HG03159 (cell line): Measurements from ENCODE around the gene AGPAT1.
"Not testable (repeated sequence)": the region's sequence is repeated elsewhere in the genome, so short reads cannot be mapped to it uniquely, and the experiment has no call there.

Source experiments
- ATAC-seq: cut with Tn5 transposase; IDR thresholded peaks from one replicate; pipeline ENCODE4 v1.9.1; 2021; ENCODE audit warnings: mild to moderate bottlenecking, moderate library complexity; ENCODE audit not compliant: unreplicated experiment

The AGPAT1 gene

GRCh38 chr6:32187725-32188380 is 12.0 kb upstream of the AGPAT1 start:
- not testable (repeated sequence) for ATAC-seq

- no peak for ATAC-seq
These were observed 11.3 kb upstream of the AGPAT1 start for GRCh38 chr6:32187009-32187709.

- ATAC-seq = not testable (repeated sequence)
These were observed 10.4 kb upstream of the AGPAT1 start for GRCh38 chr6:32186151-32186840.

GRCh38 chr6:32185681-32186131 is 9.8 kb upstream of the AGPAT1 start:
- ATAC-seq = not testable (repeated sequence)

- ATAC-seq = no peak
These were observed 8.3 kb upstream of the AGPAT1 start, which contains the start of gene AGER for GRCh38 chr6:32184084-32184640. Gene AGER, minus strand, starts transcription at chr6:32184253. Its CDS starts 31 bp downstream, at chr6:32184222.

GRCh38 chr6:32183483-32184083 is 7.7 kb upstream of the AGPAT1 start:
- ATAC-seq = no peak

- ATAC-seq = no peak
These were observed 7.1 kb upstream of the AGPAT1 start for GRCh38 chr6:32183030-32183429.

GRCh38 chr6:32182555-32182981 is 6.7 kb upstream of the AGPAT1 start:
- ATAC-seq = no peak

- no peak for ATAC-seq
These were observed 6.1 kb upstream of the AGPAT1 start for GRCh38 chr6:32181915-32182529.

GRCh38 chr6:32181148-32181702 is 5.3 kb upstream of the AGPAT1 start:
- no peak for ATAC-seq

- no peak for ATAC-seq
These were observed 4.0 kb upstream of the AGPAT1 start for GRCh38 chr6:32179766-32180405.

- no peak for ATAC-seq
These were observed 2.9 kb upstream of the AGPAT1 start for GRCh38 chr6:32178547-32179440.

- ATAC-seq = peak; percentile 75
These were observed 2.1 kb upstream of the AGPAT1 start, which contains the start of gene RNF5 for GRCh38 chr6:32177788-32178546. Gene RNF5, plus strand, starts transcription at chr6:32178405. Its CDS starts 107 bp downstream, at chr6:32178512.

- ATAC-seq = no peak
These were observed 1.4 kb upstream of the AGPAT1 start for GRCh38 chr6:32177183-32177787.

- no peak for ATAC-seq
These were observed 745 bp upstream of the AGPAT1 start for GRCh38 chr6:32176476-32177182.

GRCh38 chr6:32175322-32175710 is 568 bp downstream of the AGPAT1 start:
- ATAC-seq = no peak

- ATAC-seq = no peak
These were observed 1.5 kb downstream of the AGPAT1 start for GRCh38 chr6:32174416-32174815.
